ENCODE data around the gene ZSCAN26. TPM values are rescaled to one million over a fixed set of nuclear protein-coding genes. Genes with fewer than 3 reads are reported as not detected.

Gene ZSCAN26
- 10 to 100 TPM; 10.9 to 11.0 TPM for total RNA-seq

DNA sequence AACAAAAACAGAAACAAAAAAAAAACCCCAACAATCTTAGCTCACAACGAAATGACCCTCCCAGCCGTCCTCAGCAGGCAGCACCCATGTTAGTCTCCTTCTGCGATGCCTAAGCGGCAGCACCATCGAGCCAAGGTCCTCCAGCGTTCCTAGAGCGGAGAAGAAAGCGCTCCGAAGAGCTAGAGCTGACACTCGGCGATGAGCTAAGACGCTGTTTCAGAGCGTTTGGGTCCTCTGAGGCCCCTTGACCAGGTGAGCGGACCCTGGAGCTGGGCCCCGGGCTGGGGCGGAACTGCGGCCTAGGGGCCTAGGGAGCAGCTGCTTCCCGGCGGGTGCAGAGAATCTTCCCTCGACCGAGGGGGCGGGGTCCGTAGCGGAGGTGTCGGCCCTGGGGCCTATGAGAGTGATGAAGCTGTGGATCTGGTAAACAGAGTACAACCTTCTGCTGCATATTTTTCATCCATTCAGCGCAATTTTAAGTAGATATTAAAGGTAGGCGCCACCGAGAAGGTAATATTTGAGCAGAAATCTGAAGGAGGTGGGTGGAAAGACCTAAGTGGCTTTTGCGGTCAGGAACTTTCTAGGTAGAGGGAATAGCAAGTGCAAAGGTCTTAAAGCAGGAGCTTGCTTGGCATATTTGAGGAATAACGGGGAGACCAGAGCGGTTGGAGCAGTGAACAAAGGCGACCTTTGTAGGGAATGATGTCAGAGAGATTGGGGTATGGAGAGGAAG lies at the start of gene ZSCAN26:
Gene ZSCAN26, plus strand, starts transcription at position 182 of the 733 bp plus-strand sequence. CDS start 4,777 bp downstream, outside the sequence.

DNA sequence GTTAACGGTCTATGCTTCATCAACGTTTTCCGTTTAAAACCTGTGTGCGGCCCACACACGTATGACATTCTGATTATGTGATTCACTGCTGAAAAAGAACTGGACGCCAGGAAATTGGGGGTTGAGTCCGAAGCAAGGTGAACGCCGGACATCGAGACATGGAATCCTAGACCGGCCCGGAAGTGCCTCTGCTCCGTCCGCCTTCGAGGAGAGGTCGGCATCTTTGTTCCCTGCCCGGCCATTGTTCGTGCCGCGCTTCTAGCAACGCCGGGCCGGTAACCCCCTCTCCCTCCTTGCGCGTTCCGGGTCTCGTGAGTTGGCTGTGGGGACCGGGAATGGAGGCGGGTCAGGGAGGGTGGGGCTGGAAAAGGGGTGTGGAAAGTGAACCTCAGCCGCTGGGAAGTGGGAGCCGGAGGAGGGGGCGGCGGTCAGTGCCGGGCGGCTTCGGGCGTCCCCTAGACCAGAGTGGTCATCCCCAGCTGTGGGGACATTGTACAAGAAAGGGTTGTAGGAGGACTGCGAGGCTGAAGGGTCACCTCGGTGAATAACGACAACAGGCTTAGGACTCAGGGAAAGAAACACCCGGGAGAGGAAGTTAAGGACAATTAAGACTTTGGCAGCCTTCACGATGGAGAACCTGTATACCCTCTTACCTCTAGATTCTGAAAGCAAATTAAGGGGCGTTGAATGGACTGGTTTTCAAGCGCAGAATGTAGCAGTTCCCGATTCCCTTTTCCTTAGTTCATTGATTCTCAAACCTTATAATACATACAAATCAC lies 41.7 kb upstream of the ZSCAN26 start, which contains the start of gene ZSCAN9:
Gene ZSCAN9, plus strand, starts transcription at position 220 of the 779 bp plus-strand sequence. CDS start 1,810 bp downstream, outside the sequence.

DNA sequence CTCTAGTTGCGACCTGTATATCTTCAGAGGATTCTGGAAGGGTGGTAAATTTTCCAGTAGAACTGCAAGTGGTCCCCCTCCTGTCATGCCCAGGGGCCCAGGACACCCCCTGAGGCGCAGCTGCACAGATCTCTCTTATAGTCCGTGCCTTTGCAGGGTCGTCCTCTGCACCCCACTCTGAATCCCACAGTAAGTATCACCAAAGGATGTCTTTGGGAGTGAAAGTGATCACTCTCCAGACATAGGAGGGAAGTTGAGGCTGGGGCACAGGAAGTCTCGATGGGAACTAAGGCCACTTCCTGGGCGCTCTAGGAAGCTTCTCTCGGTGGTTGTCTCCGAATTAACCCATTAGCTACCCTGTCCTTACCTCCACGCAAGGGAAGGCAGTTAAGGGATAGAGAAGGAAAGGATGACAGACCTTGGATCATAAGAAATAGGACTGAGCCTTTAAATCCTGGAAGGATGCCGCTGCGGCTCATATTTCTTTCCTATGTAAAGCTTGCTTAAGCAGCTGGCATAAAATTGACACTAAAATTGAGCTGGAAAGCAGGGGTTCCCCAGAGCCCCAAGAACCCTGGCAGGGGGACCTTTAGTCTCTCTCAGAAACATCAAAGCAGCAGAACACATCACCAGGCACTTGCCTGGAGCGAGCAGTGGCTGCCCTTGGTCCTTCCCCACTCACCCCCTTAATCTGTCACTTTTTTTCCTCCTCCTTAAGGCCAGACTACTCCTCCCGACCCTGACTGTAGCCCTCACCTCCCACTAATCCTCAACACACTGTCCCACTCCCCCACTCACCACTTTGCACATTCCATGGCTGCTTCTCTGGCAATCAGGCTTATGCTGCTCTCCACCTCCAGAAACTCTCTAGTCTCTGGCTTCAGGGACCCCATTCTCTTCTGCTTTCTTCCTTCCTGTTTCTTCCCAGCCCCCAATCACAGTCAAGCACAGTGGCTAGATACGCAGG lies 14.7 kb upstream of the ZSCAN26 start, which contains the start of gene ZKSCAN4:
Gene ZKSCAN4, minus strand, starts transcription at position 261 of the 967 bp plus-strand sequence. CDS start 289 bp downstream, outside the sequence.

DNA sequence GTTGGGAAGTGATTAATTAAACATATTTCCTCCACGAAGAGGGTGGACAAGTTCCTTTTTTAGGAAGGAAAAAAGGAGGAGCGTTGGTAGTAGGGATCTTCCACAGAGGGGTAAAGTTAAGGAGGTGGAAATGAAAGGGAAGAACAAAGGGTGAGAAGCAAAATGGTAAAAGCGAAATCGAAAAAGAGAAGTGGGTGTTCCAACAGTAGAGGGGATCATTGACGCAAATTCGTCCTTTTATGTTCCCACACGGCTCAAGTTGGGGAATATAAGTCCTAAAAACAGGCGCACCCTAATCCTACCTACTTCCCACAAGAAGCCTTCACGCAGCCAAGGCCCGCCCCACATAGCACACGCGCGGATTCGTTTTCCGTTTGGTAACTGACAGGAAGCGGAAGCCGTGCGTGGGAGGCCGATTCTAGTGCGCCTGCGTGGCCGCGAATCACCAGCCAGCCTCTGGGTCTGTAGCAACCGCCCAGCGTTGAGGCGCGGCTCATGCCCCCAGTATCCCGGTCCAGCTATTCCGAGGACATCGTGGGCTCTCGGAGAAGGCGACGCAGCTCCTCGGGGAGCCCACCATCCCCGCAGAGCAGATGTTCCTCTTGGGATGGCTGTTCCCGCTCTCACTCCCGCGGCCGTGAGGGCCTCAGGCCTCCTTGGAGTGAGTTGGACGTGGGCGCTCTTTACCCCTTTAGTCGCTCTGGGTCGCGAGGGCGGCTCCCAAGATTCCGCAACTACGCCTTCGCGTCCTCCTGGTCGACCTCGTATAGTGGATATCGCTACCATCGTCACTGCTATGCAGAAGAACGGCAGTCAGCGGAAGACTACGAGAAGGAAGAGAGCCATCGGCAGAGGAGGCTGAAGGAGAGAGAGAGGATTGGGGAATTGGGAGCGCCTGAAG lies 7.8 kb upstream of the ZSCAN26 start, which contains the start of gene NKAPL:
Gene NKAPL, plus strand, starts transcription at position 421 of the 901 bp plus-strand sequence. Its CDS starts 75 bp downstream, at position 496.

DNA sequence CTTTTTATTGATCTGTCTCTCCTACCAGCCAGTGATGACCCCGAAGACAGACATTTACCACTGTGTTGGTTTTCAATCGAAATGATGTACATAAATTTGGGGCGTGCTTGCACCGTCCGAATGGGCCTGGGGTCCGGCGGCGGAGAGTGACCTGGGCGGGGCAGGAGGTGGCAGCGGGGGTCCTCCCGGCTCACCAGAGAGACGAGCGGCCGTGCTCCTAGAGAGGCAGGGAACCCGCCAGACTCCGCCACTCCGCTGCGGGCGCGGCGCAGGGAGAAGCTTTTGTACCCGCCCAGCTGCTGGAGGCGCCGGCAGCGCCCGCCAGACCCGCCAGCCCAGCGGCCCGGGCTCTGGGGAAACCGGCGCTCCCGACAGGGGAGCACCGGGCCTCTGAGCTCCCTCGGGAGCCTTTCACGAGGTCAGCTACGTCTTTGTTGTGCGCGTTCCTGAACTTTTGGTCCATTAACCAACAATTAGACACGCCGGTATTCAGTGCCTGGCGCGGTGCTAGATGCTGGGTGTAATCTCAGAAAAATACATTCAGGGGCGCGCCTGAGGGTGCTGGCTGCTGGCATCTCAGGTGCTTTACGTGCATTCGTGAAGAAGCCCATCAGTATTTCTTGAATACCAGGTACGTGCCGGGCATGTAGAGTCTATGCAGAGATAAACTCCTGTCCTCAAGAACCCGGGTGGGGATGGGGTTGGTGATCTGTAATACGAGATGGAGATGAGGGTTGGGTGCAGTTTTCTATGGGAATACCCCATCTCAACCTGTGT lies 14.5 kb downstream of the ZSCAN26 start, which contains the start of gene PGBD1:
Gene PGBD1, plus strand, starts transcription at position 285 of the 777 bp plus-strand sequence. CDS start 2,242 bp downstream, outside the sequence.

Other genes with a start within 250 kb of the ZSCAN26 start
- 1 to 10 TPM in 1 of 2 experiments, under 1 TPM in 1; 0.81 to 1.1 TPM for gene ZNF165, start 186.6 kb upstream of the ZSCAN26 start, total RNA-seq
- 1 to 10 TPM; 5.3 to 7.1 TPM for gene ZSCAN16, start 142.5 kb upstream of the ZSCAN26 start, total RNA-seq
- gene ZKSCAN8, start 125.3 kb upstream of the ZSCAN26 start, total RNA-seq, result 10 to 100 TPM; 22.5 to 22.8 TPM
- gene ZSCAN9, start 41.9 kb upstream of the ZSCAN26 start, total RNA-seq, result 1 to 10 TPM; 2.4 to 3.6 TPM
- 1 to 10 TPM; 8.0 to 8.3 TPM for gene ZKSCAN4, start 14.9 kb upstream of the ZSCAN26 start, total RNA-seq
- under 1 TPM in 1 of 2 experiments, not detected in 1; 0.20 TPM for gene NKAPL, start 7.8 kb upstream of the ZSCAN26 start, total RNA-seq
- 1 to 10 TPM; 1.1 to 1.2 TPM for gene PGBD1, start 14.4 kb downstream of the ZSCAN26 start, total RNA-seq
- 1 to 10 TPM; 1.0 to 1.2 TPM for gene ZSCAN31, start 69.0 kb downstream of the ZSCAN26 start, total RNA-seq
- gene ZKSCAN3, start 82.8 kb downstream of the ZSCAN26 start, total RNA-seq, result 1 to 10 TPM; 6.3 to 6.6 TPM
- 1 to 10 TPM; 7.2 to 7.4 TPM for gene ZSCAN12, start 132.6 kb downstream of the ZSCAN26 start, total RNA-seq
- gene ZSCAN23, start 176.3 kb downstream of the ZSCAN26 start, total RNA-seq, result 1 to 10 TPM; 1.6 to 1.8 TPM
- not detected for gene GPX6, start 248.7 kb downstream of the ZSCAN26 start, total RNA-seq

Data from activated naive CD4-positive, alpha-beta T cell treated with anti-CD3 and anti-CD28 coated beads, Interleukin-2, amount 10 ng/mL, durations not matched to agents 5 hours and 36 hours (primary cell).